Common myeloid progenitor, CD34-positive (primary cell): ENCODE measurements around the gene PODXL2. TPM values are rescaled to one million over a fixed set of nuclear protein-coding genes. Genes with fewer than 3 reads are reported as not detected.

Experiments used
- CTCF ChIA-PET: fragments of 350-600 bp; sonication (Branson Sonifier 250); formaldehyde crosslinking; loops from one replicate; lab custom pipeline; 2021; ENCODE audit warnings: antibody characterized with exemption; lab: Charles Lee
- POLR2A ChIA-PET: fragments of 350-600 bp; sonication (Branson Sonifier 250); formaldehyde crosslinking; loops from one replicate; lab custom pipeline; 2021; ENCODE audit warnings: antibody characterized with exemption; lab: Charles Lee
- DNase-seq, 3 donors: peaks; one replicate each; pipeline versions ENCODE4 v3.0.0 to v3.0.0-alpha.2; 2013
- H3K27ac ChIP-seq, 2 experiments: 1 replicate in 1 of 2; 2 replicates in 1 of 2; pipeline ENCODE4 v1.7.0; 2013; ENCODE audit warnings: inconsistent platforms in 2 of 2, low read length in 2 of 2, mild to moderate bottlenecking in 2 of 2, low read depth in 1 of 2, moderate library complexity in 1 of 2; ENCODE audit not compliant: severe bottlenecking in 2 of 2, insufficient read depth in 1 of 2, poor library complexity in 1 of 2
- H3K27me3 ChIP-seq, 5 experiments: replicated peaks in 2 of 5; 1 replicate in 3 of 5; 2 replicates in 2 of 5; pipeline versions ENCODE4 v1.6.1 to v1.7.0; 2013; ENCODE audit warnings: low read length in 4 of 5, mild to moderate bottlenecking in 2 of 5, moderate library complexity in 2 of 5, inconsistent platforms in 1 of 5; ENCODE audit not compliant: insufficient read depth in 5 of 5, control insufficient read depth in 4 of 5
- H3K36me3 ChIP-seq, 4 experiments: 1 replicate in 2 of 4; 2 replicates in 2 of 4; pipeline versions ENCODE4 v1.6.1 to v1.7.0; 2013; ENCODE audit warnings: low read length in 3 of 4, control low read depth in 1 of 4, mild to moderate bottlenecking in 1 of 4; ENCODE audit not compliant: control insufficient read depth in 4 of 4, insufficient read depth in 4 of 4
- H3K4me1 ChIP-seq, 4 experiments: 1 replicate in 3 of 4; 2 replicates in 1 of 4; pipeline versions ENCODE4 v1.6.1 to v1.7.1; 2013; ENCODE audit warnings: low read length in 3 of 4, mild to moderate bottlenecking in 3 of 4, control low read depth in 1 of 4, inconsistent platforms in 1 of 4, moderate library complexity in 1 of 4; ENCODE audit not compliant: control insufficient read depth in 4 of 4, insufficient read depth in 4 of 4; ENCODE audit errors: control extremely low read depth in 1 of 4
- H3K4me3 ChIP-seq, 7 experiments: 1 replicate in 4 of 7; 2 replicates in 3 of 7; pipeline versions ENCODE4 v1.5.1 to v1.7.0; 2013; ENCODE audit warnings: mild to moderate bottlenecking in 7 of 7, low read length in 6 of 7, moderate library complexity in 6 of 7, inconsistent platforms in 2 of 7, low read depth in 2 of 7, control low read depth in 1 of 7; ENCODE audit not compliant: insufficient read depth in 4 of 7, control insufficient read depth in 1 of 7; ENCODE audit errors: extremely low read depth in 1 of 7
- H3K9me3 ChIP-seq, 5 experiments: 1 replicate in 4 of 5; 2 replicates in 1 of 5; pipeline versions ENCODE4 v1.6.1 to v1.7.1; 2013; ENCODE audit warnings: low read length in 4 of 5, mild to moderate bottlenecking in 2 of 5, inconsistent platforms in 1 of 5, low read depth in 1 of 5, moderate library complexity in 1 of 5; ENCODE audit not compliant: control insufficient read depth in 4 of 5, insufficient read depth in 2 of 5; ENCODE audit errors: control extremely low read depth in 1 of 5
- WGBS: methylation state at CpG from one replicate; pipeline ENCODE4 v1.1.5; 2013; ENCODE audit not compliant: insufficient coverage; 5-methylcytosine and 5-hydroxymethylcytosine counted together
- polyA plus RNA-seq: library from polyadenylated mRNA; unstranded; fragments of 120-200 nt; gene quantifications from one replicate; pipeline ENCODE4 v1.2.1, GENCODE V29; 2013

The PODXL2 gene
- 8.4 TPM for polyA plus RNA-seq

- 9% methylated on average over 45 of the region's 105 CpGs for WGBS
- POLR2A ChIA-PET: no interaction called here
- peak; percentile 36 to 80 (median 65) for DNase-seq
- no peaks in the 10 kb centered on the region for H3K36me3 ChIP-seq
- H3K4me3 ChIP-seq: peak within 1 kb of the TSS; percentile 11 to 71 (median 66)
- CTCF ChIA-PET: no interaction called here
- peaks cover 0 to 33% (median 11%) of the 10 kb centered on the region in 5 experiments for H3K27me3 ChIP-seq
- peaks cover 4 to 17% (median 12%) of the 10 kb centered on the region in 4 experiments for H3K4me1 ChIP-seq
- no peaks in the 10 kb centered on the region for H3K9me3 ChIP-seq
- H3K27ac ChIP-seq: no peak within 1 kb of the TSS
Measured at GRCh38 chr3:127628788-127629466, at the start of gene PODXL2. TSS of gene PODXL2 (plus strand) at chr3:127629185. CDS start at chr3:127629220, 35 bp downstream.

GRCh38 chr3:127580327-127581060 lies 48.5 kb upstream of the PODXL2 start:
- ChIA-PET POLR2A (no interaction called here), CTCF (interaction anchor here (1.5 kb wide), 1 partner anchor 67 kb away, joined by 3 read pairs; no protein-coding TSS in a partner anchor)
- Histone ChIP-seq H3K27ac (no peak overlapping the region), H3K4me3 (no peak overlapping the region), H3K4me1 (peaks cover 0 to 14% (median 9%) of the 10 kb centered on the region in 4 experiments), H3K9me3 (no peaks in the 10 kb centered on the region), H3K27me3 (no peaks in the 10 kb centered on the region), H3K36me3 (peaks cover 4 to 42% (median 22%) of the 10 kb centered on the region in 4 experiments)
- 70% methylated on average over 7 of the region's 11 CpGs for WGBS
- DNase-seq: no peak

GRCh38 chr3:127584734-127585133 lies 44.3 kb upstream of the PODXL2 start:
- H3K36me3 ChIP-seq: peaks cover 2 to 20% (median 8%) of the 10 kb centered on the region in 4 experiments
- WGBS: 100% methylated on average over 5 of the region's 6 CpGs
- ChIA-PET CTCF (interaction anchor here (1.0 to 7.1 kb wide), 2 partner anchors 10 to 60 kb away, joined by 4 to 42 read pairs; no protein-coding TSS in a partner anchor), POLR2A (no interaction called here)
- no peak overlapping the region for H3K27ac ChIP-seq
- no peaks in the 10 kb centered on the region for H3K9me3 ChIP-seq
- H3K4me1 ChIP-seq: peaks cover 0 to 22% (median 22%) of the 10 kb centered on the region in 4 experiments
- no peak for DNase-seq
- H3K4me3 ChIP-seq: no peak overlapping the region
- no peaks in the 10 kb centered on the region for H3K27me3 ChIP-seq

GRCh38 chr3:127585163-127585812 lies 43.7 kb upstream of the PODXL2 start:
- ChIA-PET CTCF (interaction anchor here (1.8 to 7.1 kb wide), 2 partner anchors 10 to 12 kb away, joined by 7 to 42 read pairs; partner anchors contain the start of gene MCM2), POLR2A (no interaction called here)
- Histone ChIP-seq H3K27ac (no peak overlapping the region), H3K4me3 (no peak overlapping the region), H3K36me3 (peaks cover 2 to 17% (median 8%) of the 10 kb centered on the region in 4 experiments), H3K27me3 (no peaks in the 10 kb centered on the region), H3K4me1 (peaks cover 0 to 24% (median 23%) of the 10 kb centered on the region in 4 experiments), H3K9me3 (no peaks in the 10 kb centered on the region)
- 96% methylated on average over 4 of the region's 4 CpGs for WGBS
- DNase-seq: no peak

DNA sequence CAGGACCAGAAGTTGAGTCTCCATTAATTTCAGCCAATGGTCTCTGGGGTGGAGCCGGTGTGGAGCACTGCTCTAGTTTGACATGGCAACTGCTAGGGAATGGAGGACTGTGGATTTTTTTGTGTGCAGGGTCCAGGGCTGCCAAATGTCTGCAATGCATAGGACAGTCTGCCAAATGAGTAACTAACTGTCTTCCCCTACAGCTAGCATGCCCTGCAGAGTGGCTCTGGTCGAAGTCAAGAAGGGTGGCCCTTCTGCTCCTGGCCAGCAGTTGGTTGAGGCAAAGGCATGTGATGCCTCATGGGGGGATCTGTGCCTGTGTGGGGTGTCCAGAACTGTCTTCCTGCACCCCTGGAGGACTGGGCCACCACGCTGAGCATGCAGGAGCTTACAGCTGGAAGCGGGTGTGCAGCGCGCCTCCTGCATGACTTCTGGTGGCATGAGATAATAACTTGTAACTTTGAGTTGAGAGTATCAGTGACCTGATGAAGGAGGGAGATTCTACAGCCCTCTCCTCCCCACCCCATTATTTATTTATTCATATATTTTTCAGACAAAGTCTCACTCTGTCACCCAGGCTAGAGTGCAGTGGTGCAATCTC lies 43.1 kb upstream of the PODXL2 start:
- Histone ChIP-seq H3K27ac (no peak overlapping the region), H3K4me3 (no peak overlapping the region), H3K9me3 (no peaks in the 10 kb centered on the region), H3K36me3 (peaks cover 2 to 14% (median 6%) of the 10 kb centered on the region in 4 experiments), H3K27me3 (no peaks in the 10 kb centered on the region), H3K4me1 (peaks cover 0 to 18% (median 18%) of the 10 kb centered on the region in 4 experiments)
- ChIA-PET POLR2A (no interaction called here), CTCF (interaction anchor here (1.8 to 7.1 kb wide), 2 partner anchors 11 to 12 kb away, joined by 7 to 42 read pairs; partner anchors contain the start of gene MCM2)
- 93% methylated on average over 2 of the region's 6 CpGs for WGBS
- peak in 1 of 3 donors; percentile 27 for DNase-seq

GRCh38 chr3:127587876-127588275 lies 41.1 kb upstream of the PODXL2 start:
- CTCF ChIA-PET: interaction anchor here (1.1 to 7.1 kb wide), 3 partner anchors 10 to 16 kb away, joined by 3 to 42 read pairs (median 4); no protein-coding TSS in a partner anchor
- no peak overlapping the region for H3K27ac ChIP-seq
- WGBS: 93% methylated on average over 4 of the region's 4 CpGs
- POLR2A ChIA-PET: no interaction called here
- H3K9me3 ChIP-seq: no peaks in the 10 kb centered on the region
- peaks cover 0 to 12% (median 4%) of the 10 kb centered on the region in 4 experiments for H3K36me3 ChIP-seq
- peaks cover 0 to 32% (median 28%) of the 10 kb centered on the region in 4 experiments for H3K4me1 ChIP-seq
- DNase-seq: no peak
- no peak overlapping the region for H3K4me3 ChIP-seq
- H3K27me3 ChIP-seq: no peaks in the 10 kb centered on the region
